ENCODE results near the gene SLK.

Gene SLK

DNA sequence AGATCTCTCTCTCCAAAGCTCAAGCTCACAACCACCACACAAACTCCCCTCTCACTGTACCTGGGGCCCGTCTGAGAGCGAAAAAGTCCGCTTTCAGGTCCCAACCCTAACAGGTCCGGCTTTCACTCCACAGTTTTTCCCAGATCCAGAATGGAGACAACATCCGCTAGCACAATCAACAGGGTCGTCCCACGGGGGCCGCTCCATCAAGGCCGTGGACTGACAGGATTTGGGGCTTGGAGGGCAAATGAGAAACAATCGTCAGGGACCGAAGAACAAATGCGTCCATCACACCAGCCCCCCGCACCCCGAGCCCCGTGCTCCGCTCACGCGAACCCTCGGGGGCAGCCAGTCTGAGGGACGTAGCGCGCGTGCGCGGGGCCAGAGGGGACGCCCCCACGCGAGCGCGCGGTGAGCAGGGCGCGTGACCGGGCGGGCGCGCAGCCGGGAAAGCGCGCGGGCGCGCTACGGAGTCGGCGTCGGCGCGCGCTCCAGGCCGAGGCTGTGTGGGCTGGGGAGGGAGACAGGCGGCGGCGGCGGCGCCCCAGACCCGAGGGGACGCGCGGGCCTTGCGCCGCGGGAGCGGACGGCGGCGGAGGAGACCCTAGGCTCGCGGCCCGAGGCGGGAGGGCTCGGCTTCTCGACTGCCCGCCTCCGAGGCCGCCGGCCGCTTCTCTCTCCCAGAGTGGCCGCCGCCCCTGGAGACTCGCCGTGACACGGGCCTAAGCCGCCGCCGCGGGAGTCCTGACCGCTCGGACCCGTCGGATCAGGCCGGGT lies at the start of gene SLK:
SLK (plus strand) TSS at position 470 of the 777 bp plus-strand sequence. CDS start 606 bp downstream, outside the sequence.
- peak; percentile 66 for DNase-seq

GRCh38 chr10:103917302-103918052 lies 49.5 kb upstream of the SLK start:
- no peak for DNase-seq

DNA sequence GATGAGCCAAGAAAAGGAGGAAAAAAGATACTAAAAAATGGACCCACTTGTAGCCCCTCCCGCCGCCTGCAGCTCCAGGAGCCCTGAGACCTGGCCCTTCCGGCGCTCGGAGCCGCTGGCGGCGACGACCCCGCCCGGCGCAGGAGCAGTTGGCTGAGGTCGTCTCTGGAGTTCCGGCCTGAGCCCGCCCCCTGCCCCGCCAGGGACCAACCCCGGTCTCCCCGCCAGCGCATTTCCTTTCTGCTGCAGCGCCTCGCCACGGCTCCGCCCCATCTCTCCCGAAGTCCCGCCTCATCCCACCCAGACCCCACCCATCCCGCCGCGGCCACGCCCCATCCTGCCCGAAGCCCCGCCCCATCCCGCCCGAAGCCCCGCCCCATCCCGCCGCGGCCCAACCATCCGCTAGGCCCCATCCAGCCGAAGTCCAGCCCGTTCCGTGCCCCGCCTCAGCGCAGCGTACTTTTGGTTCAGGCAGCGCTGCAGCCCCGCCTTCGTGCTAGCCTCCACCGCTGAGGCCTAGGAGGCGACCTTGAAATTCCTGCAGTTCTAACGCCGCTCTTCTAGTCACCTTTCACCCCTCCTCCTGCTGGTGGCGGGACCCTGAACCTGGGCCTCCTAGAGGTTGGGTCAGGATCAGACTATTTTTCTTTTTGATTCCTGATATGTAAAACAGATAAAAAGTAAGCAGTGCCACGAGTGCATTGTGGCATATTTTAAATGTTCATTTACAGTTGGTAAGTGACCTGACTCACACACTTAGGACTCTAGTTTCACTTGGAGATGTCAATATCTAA lies 48.7 kb upstream of the SLK start, which contains the start of gene STN1:
STN1 (minus strand) TSS at position 132 of the 794 bp plus-strand sequence. CDS start 590 bp downstream, outside the sequence.
- DNase-seq: peak; percentile 76

- DNase-seq: no peak
Observed at GRCh38 chr10:103919648-103920025, 47.3 kb upstream of the SLK start.

DNA sequence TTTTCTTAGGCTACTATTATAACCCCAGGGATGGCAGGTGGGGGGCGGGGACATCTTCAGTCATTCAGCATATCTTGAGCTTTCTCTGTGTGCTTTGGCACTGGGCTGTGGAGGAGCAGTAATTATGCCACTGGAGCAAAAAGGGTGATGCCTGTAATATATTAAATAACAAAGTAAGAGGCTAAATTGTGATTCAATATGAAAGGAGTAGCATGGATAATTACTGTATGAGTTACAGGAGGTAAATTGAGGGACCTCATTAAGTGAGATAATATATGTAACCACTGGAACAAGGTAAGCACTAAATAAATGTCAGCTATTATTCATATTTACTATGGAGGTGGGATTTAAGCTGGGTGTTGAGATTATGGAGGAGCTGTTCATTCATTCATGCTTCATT lies 45.7 kb upstream of the SLK start:
- no peak for DNase-seq

- DNase-seq: no peak
Observed at GRCh38 chr10:103921750-103922195, 45.2 kb upstream of the SLK start.

GRCh38 chr10:103922659-103923058 lies 44.3 kb upstream of the SLK start:
- DNase-seq: no peak

- no peak for DNase-seq
Observed at GRCh38 chr10:103923502-103923901, 43.4 kb upstream of the SLK start.

DNA sequence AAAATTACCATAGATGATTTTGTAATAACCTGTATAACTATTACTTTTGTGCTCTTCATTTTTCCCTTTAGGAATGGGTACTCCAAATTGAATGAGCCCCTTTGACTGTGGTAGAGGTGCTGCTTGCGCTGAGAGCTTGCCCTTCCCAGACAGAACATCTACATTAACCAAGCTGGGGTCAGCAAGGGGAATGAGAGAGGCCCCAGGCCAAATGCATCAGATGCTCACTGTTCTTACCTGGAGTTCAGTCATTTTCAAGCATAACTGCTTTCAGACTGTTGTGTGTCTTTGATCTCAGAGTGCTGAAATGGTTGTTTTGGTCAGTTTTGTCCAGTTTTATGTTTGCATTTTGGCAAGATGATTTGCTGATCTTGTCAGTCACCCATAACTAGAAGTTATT lies 41.3 kb upstream of the SLK start:
- DNase-seq: no peak

GRCh38 chr10:103926722-103927319 lies 40.1 kb upstream of the SLK start:
- no peak for DNase-seq

- no peak for DNase-seq
Observed at GRCh38 chr10:103928784-103929183, 38.2 kb upstream of the SLK start.

DNA sequence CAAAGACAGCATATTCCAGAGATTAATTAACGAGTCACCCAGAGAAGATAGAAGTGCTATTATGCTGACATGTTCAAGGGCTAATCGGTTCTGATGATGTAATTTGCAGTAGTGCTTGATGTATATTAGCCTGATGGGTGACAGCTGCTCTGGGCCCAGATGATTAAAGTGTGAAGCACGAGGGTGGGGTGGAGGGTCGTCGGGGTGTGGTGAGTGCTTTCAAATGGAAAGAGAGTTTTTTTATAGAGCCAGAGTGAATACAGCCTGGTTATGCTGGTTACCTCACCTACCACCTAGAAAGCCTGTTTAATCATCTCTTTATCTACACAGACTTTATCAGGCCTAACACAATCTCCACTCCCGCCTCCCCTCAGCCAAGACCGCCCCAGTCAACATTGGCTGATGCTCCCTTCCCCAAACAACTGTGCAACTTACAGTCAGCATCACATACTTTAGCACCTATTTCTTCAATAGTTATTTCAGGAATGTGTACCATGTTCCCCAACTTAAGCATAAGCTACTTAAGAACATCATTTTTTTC lies 37.5 kb upstream of the SLK start:
- DNase-seq: peak; percentile 28

DNA sequence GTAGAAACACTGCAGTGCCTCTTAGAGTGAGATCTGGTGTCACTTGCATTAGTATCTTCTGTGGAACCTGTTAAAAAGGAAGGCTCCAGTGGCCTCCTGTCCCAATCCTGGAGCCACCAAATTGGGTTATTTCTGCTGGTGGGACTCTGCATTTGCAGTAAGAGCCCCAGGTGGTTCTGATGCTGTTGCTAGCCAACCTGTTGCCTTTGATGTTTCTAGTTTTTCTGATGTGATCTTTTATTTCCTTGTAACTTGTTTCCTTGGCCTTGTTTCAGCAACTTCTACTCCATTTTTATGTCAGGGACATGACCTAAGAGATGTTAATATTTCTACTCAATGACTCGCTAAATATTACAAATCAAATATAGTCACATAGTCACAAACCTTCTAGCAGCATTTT lies 36.5 kb upstream of the SLK start:
- no peak for DNase-seq

GRCh38 chr10:103930881-103931280 lies 36.1 kb upstream of the SLK start:
- DNase-seq: no peak

DNA sequence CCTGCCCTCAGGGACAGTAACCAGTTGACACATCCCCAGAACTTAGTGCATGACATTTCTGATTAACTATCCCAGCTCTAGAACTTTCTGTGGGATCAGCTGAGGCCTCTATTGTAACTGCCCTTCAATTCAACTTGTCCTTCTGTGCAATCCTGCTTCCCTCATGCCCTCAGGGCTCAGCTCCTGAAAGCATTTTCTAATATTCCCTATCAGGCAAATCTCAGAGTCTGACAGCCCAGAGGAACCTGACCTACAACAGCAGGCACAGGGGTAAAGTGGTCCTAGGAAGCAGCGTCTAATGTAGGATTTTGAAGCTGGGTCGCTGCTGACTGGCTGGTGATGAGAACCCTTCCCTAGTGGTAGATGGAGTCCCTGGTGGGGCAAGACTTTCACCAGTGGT lies 35.3 kb upstream of the SLK start:
- DNase-seq: no peak

DNA sequence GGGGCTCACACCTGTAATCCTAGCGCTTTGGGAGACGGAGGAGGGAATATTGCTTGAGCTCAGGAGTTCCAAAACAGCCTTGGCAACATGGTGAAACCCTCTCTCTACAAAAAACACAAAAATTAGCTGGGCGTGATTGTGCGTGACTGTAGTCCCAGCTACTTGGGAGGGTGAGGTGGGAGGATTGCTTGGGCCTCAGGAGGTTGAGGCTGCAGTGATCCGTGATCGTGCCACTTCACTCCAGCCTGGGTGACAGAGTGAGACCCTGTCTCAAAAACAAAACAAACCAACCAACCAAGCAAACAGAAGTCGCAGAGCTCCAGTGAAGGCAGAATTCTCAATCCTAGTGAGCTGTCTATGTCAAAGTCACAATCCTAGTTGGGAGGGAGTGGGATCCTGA lies 34.7 kb upstream of the SLK start:
- DNase-seq: no peak

- no peak for DNase-seq
Observed at GRCh38 chr10:103932971-103933370, 34.0 kb upstream of the SLK start.

DNA sequence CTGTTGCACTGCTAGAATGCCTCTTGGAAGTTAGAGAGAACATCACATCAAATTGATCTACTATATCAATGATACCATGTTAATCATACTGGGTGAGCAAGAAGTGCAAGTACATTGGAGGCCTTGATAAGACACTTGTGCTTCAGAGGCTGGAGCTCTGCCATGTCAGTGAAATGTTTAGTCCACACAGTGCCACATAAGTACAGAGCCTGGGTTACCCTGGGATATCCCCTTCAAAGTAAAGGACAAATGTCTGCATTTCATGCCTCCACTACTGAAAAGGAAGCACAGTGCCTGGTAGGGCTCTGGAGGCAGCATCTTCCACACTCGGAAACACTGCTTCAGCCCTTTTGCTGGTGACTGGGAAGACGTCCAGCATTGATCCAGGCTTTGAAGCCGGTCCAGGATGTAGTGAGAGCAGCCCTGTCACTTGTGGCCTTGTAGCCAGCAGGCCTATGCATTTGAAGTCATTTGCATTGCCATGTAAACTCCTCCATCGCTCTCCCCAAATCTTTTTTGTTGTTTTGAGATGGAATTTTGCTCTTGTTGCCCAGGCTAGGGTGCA lies 33.3 kb upstream of the SLK start:
- DNase-seq: no peak

DNA sequence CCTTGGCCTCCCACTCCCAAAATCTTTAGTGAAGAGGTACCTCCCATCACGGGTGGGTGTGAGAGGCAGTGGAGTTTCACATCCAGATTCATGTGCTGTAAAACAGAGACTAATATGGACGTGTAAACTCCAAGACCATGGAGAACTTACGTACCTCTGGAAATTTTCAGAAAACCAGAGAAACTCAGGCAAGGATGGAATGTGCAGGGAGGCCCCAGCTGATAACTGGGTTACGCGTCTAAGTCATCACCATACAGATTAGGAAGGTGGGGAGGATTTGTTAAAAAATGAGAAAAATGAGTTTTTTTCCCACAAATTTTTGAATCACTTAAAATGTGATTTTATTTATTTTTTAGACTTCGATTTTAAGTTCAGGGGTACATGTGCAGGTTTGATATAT lies 32.6 kb upstream of the SLK start:
- no peak for DNase-seq

GRCh38 chr10:103936022-103936421 lies 30.9 kb upstream of the SLK start:
- no peak for DNase-seq

DNA sequence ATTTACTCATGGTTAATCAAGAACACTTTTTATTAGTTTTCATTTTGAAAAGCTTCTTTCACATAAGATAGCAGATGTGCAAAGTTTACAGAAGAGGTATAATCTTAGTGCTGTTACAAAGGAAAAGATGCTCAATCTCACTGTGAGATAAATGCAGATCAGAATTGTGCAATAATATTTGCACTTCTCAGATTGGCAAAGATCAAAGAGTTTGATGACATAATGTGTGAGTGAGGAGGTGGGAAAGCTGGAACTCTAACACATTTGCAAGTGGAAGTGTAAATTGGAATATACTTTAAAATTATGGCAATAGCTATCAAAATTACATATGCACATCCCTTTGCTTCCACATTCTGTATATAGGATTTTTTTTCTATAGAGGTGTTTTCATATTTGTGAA lies 27.4 kb upstream of the SLK start:
- no peak for DNase-seq

DNA sequence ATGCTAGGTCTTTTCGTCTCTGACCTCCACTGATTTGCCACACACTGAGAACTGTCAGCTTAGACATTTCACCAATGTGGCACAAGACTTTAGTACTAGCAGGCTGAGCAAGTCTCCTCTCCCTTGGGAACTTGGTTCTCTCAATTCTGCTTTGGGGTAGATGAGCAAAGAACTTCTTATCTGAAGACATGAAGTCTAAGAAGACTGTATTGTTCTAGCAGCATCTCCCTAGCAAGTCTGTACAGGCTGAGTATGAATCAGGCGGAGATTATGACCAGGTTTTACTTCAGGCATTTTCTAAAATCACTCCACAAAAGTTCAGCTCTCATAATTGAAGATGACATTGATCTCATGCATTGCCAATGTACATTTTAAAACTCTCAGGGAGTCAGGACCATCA lies 25.1 kb upstream of the SLK start:
- DNase-seq: no peak
